HG03095 (cell line): Measurements from ENCODE around the gene BNC2.

Experiments used
- ATAC-seq: cut with Tn5 transposase; IDR thresholded peaks from one replicate; pipeline ENCODE4 v1.9.1; 2021; ENCODE audit warnings: moderate library complexity; ENCODE audit not compliant: unreplicated experiment

BNC2 gene

DNA sequence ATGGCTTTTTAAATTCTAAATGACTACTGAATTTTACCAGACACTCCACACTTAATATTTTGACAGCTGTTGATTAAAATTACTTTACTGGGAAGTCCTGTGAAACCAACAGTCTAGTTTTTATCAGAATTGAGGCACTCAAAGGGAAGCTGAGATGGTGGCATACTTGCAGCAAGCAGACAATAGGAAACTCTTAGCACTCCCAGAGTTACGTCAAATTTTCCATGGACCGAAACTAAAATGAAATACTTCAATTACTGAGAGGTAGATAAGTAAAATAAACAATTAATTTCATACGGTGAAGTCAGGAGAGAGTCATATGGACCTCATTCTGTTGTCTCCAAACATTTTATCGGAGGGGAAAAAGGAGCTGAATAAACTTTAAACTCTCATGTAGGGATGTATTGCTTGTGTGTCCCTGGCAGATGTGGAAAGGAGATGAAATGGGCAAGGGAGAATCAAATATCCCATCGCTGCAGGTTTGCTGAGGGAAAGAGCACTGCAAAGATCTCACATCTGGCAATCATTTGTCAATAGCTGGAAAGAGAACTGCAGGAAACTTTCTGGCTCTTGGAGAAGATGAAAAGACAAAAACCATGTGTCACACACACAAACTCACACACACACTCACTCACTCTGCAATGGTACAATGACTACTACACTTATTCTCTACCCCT is 189.4 kb downstream of the BNC2 start:
- ATAC-seq = no peak

DNA sequence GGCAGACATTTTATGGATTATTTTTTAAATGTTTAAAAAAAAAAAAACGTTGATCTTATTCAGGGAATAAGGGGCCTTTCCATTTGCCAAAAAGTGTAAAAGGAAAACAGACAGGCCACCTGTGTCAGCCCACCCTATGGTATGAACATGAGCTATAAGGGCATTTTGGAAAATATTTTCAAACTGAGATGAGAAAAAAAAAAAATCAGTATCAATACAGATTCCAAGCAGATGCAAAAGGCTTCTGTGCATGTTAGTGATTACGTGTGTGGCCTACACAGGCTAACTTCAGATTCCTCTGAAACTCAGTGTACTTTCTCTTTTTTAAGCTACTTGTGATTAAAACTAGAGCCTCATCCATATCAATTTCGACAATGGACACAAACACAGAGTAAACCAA is 189.9 kb downstream of the BNC2 start:
- no peak for ATAC-seq

GRCh38 chr9:16679327-16679821 is 191.1 kb downstream of the BNC2 start:
- no peak for ATAC-seq

- no peak for ATAC-seq
Measured at GRCh38 chr9:16676519-16676918, 194.0 kb downstream of the BNC2 start.

GRCh38 chr9:16675131-16675530 is 195.3 kb downstream of the BNC2 start:
- no peak for ATAC-seq

- ATAC-seq = no peak
Measured at GRCh38 chr9:16673171-16673570, 197.3 kb downstream of the BNC2 start.

DNA sequence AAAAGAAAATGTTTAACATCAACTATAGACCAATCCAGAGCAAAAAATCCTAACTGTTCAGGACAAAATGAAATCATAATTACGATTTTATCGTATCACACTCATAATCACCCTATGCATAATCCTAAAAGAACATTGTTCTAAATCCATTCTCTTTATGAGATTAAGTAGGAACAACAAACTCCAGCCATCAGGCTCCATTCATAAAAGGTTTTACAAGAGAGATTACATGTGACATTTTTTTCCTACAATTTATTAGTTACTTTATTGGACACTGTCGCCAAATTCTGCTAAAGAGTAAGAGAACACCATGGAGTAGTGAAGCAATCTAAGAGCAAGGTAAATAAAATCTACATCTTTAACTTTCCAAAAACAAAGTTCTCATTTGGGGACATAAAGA is 198.0 kb downstream of the BNC2 start:
- no peak for ATAC-seq

DNA sequence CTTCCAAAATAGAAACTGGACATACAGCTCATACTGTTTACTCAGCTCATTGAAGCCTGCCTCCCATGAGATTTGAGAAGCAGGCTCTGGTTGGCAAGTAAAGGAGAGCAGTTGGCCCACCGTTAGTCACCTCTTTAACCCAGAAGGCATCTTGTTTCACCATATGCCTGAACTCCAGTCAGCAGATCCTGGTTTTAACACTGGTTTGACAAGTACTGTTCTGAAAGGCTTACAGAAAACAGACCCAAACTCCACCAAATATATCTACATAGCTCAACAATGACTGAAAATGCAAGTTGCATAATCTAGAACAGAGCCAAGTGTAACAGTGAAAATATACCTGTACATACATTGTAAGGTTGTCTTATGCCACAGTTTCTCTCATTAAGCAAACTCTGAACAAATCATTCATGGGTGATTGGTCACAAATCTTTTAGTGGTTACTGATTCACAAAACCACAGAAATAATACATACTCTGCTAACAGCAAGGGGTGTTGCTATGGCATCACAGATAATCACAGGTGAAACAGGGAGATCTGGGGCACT is 198.8 kb downstream of the BNC2 start:
- no peak for ATAC-seq

- ATAC-seq = no peak
Measured at GRCh38 chr9:16670791-16671190, 199.7 kb downstream of the BNC2 start.

DNA sequence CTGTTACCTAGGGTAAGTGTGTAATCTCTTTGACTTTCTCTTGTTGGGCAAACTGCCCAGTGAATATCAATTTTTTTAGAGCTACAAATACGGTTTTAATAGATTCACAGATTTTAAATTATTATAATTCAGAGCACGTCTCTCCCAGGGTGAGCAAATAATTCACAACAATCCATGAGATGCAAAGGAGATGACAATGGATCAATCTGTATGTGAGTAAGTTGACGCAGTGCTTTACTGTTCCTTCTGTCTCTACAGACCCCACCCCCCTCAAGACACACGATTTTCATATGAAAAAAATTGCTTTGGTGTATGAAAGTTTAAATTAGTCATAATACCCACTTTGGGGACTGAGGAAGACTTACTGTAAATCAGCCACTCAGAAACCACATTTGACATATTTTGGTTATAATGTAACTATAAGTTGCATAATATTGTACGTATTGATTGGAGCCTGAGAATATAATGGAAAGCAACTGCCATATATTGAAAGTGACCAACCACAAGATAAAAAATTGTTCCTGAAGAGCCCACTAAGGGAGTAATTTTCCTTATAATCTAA is 201.7 kb downstream of the BNC2 start:
- ATAC-seq = no peak

GRCh38 chr9:16664211-16664610 is 206.3 kb downstream of the BNC2 start:
- ATAC-seq = no peak

DNA sequence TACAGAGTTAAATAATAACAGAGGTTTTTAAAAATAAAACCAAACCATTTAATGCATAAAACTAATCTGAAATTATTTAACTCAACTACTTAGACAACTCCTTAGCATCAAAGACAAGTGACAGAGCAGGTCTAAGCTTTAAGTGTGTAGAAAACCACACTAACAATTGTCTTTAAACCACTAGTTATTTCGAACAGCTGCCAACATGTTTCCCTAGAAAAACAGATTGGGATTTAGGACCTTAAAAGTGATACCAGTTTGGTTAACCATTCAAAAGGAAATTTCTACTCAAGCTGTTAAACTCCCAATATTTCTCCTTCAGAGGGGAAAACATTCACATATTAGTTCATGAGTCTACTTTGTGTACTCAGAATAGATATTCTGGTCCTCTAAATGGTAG is 208.7 kb downstream of the BNC2 start:
- no peak for ATAC-seq

DNA sequence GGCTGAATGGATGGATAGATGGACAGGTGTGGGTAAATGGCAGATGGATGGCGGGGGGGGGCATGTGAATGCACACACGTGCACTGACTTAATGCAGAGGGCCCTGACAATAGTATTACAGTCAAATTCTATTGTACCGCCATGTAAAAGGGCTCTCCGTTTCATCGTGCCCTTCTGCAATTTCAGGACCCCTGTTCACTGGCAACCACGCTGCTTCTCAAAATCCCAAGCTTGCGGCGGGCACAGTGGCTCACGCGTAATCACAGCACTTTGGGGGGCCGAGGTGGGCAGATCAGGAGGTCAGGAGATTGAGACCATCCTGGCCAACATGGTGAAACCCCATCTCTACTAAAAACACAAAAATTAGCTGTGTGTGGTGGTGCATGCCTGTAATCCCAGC is 211.4 kb downstream of the BNC2 start:
- no peak for ATAC-seq

GRCh38 chr9:16656432-16657169 is 213.9 kb downstream of the BNC2 start:
- ATAC-seq = no peak

- no peak for ATAC-seq
Measured at GRCh38 chr9:16654596-16655126, 215.8 kb downstream of the BNC2 start.

DNA sequence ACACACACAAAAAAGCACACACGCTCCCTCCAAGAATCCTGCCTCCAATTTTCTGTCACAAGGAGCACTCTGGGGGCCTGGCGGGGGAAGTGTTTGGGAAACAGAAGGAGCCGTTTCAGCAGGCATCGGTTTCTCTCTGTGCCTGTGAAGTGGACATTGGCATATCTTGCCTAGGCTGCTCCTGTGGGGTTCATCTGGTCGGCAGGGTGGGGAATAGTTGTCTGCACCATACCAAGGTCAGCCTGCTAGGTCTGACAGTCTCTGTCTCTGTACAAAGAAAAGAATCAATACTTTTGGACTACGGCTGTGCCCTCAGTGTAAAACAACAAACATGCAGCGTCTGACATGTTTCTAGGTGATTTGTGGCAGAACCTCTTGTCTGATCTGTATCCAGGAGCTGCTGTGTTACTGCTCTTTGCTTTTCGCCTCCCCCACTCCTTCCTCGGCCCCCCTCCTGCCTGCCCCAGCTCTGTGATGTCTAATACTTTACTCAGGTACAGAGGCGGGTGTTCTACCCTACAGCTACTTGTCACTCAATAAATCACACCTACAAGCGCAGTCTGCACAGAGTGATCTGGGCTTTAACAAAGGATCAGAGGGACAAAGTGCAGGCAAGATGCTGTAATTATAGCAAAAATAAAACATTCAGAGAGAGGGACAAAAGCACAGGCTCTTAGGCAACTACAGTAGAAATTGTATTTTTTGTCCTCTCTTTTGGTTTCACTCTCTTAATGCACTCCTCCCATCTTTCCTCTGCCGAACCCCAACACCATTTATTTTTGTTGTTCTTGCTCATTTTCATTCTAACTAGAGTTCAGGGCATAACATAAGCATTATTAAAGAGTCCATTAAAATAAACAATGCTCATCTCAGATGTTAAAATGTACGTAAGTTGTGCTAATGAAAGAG is 216.7 kb downstream of the BNC2 start:
- no peak for ATAC-seq

GRCh38 chr9:16652582-16652981 is 217.9 kb downstream of the BNC2 start:
- no peak for ATAC-seq

DNA sequence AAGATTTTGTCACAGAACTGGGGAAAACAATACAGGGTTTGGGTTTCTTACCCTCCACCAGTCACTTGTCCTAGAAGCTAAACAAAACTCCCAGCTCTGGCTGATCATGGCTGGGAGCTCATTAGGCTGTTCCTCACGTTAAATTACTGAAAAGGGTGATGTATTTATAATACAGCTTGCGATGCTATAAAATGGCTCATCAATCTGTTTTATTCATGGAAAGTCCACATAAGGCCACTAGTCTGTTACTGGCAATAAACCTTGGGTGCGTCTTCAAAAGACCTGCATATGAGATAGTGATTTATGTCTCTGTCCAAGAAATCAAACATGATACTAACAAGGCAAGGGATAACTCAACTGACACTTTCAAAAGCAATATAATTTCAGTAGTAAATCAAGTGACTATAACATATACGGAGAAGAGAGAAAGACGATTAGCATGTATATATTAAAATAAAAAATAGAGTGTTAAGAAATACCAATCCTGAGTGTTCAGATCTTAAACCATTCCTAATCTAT is 219.0 kb downstream of the BNC2 start:
- ATAC-seq = no peak

DNA sequence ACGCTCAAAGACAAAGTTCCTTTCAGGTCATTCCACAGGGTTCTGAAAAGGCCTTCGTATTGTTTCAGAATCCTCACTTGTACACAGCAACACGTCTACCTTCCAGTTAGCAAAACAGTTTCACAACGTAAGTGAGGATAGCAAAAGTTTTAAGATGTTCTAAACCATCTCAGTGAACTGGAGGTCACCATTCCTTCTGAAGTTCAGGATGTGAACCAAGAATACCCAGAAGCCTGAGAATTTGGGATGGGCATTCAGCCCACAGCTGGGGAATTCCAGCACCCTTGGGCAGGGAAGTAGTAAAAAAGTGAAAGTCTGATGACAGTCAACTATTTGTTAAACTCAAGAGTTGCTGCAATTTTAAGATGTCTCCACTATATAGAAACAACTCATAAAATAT is 224.5 kb downstream of the BNC2 start:
- no peak for ATAC-seq

DNA sequence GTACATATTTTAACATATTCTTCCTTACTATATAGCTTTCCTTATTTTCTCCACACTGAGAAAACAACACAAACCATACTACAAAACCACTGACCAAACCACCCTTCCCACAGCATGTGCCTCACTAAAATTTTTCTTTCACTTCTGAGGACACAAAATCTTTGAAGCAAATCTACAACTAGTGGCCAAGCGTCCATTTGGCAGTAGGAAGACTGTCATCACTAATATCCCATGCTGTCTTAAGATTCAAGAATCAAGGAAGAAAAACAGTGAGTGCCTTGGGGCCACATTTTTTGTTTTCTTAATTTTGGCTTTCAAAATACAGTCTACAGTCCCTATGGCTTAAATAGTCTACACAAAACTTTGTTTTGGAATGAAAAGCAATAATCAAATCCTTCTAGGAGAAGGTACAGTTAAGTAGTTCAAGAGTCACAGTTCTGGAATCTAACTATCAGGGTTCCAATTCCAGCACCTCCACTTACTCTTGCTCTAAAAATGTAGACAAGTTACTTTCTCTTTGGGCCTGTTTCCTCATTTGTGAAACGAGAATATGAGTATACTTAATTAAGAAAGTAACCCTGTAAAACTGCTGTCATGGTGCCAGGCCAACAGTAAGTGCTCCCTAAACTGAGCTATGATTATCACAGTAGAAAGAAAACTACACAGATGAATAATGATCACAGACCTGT is 227.9 kb downstream of the BNC2 start:
- no peak for ATAC-seq
